Mucosa of descending colon (tissue), 3 donors: ENCODE measurements around the gene KCNK16. TPM values are rescaled to one million over a fixed set of nuclear protein-coding genes. Genes with fewer than 3 reads are reported as not detected.

Experiments used
- ATAC-seq: fragments of 200-7000 bp; cut with Tn5 transposase; one replicate; pipeline ENCODE4 v1.9.1; 2020; ENCODE audit warnings: mild to moderate bottlenecking, moderate library complexity
- DNase-seq, 3 donors: peaks; one replicate each; pipeline ENCODE4 v3.0.0-alpha.2; 2020
- H3K36me3 ChIP-seq: fragments of 200-600 bp; one replicate; pipeline ENCODE4 v1.8.0; 2021; ENCODE audit warnings: low read depth, mild to moderate bottlenecking
- H3K4me1 ChIP-seq: fragments of 200-600 bp; one replicate; pipeline ENCODE4 v1.8.0; 2021; ENCODE audit warnings: low read depth, mild to moderate bottlenecking
- H3K4me3 ChIP-seq: fragments of 200-600 bp; one replicate; pipeline ENCODE4 v1.8.0; 2021; ENCODE audit warnings: mild to moderate bottlenecking
- H3K9me3 ChIP-seq: fragments of 200-600 bp; one replicate; pipeline ENCODE4 v1.8.0; 2021; ENCODE audit warnings: mild to moderate bottlenecking
- intact Hi-C, 2 donors: fragments of 100-400 bp; cut with DNase I in 1 of 2; cut with micrococcal nuclease in 1 of 2; formaldehyde crosslinking; loops; one replicate each; pipeline versions ENCODE4 v1.11.0 to v1.11.1; 2022; cut with DNase I, micrococcal nuclease
- total RNA-seq, 3 donors: library from RNA; stranded (reverse); fragmentation: NEBNext Ultra II Directional in 2 of 3; extraction: Animal tissue kit (Norgen Biotek cat#: 25700) in 2 of 3; gene quantifications; one replicate each; pipeline versions ENCODE4 v1.2.1 to v1.2.4, GENCODE V29; 2021 to 2023
- TF ChIP-seq, protein P1 (sequence below): fragments of 200-600 bp; IDR thresholded peaks from one replicate; pipeline ENCODE4 v1.8.0; 2022; ENCODE audit warnings: antibody characterized with exemption, mild to moderate bottlenecking
- donor health status: DM: no; HTN: no; CAD: no; lungs with moderate emphysema.
- donor health status: DM: no; HTN: no; CAD: no.
- donor health status: DM: no; HTN: yes; CAD: no.

The KCNK16 gene
- total RNA-seq, 3 donors from 2014 or later = not detected

DNA sequence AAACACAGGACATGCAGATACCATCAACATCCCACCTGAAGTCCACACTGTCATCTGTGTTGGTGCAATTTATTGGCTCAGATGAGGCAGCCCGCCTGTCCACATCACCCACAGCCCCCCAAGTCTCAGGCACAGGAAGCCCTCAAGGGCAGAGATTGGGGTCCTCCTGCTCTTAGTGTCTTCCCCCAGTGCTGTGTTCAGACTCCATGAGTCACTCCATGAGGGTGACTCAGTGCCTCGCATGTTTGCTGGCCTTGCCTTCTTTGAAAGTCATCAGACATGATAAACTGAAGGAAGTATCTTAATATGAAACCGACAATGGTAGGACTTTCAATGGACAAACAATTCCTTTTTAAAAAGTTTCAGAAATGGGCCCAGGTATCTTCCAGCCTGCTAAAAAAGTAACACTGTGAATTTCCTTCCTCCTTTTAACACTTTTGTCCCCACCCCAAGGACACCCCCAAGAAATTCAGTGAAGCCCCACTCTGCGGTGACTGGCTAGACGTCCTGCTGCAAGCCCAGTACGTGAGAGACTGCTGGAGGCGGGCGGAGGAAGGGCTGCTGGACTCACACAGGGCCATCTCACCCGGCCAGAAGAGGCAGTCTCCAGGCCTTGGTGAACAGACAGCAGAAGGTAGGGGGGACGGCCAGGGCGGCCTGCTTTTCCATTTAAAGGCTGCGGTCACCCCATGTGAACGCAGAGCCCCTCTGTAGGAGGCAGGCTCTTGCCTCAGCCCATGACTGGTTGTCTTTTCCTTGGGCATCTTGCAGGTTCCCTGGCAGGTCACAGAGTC lies 43.0 kb upstream of the KCNK16 start:
- no peak overlapping the region for H3K4me3 ChIP-seq

DNA sequence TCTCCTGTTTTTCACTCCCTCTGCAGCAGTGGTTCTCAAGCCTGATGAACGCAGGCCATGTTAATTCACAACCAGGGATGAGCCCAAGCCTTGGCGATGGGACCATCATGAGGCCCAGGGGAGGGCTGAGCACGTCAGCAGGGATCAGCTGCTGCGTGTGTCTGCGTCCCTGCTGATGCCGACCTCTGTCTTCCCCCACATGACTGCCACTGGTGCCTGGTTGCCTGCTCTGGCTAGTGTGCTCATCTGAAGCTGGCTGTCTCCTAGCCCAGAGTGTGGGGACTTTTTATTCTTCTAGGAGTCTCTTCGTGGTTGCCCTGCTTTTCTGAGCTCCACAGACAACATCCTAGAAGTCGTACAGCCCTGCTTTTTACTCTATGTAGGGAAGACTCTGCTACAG lies 40.8 kb upstream of the KCNK16 start:
- intact Hi-C loops = no loop called here
- no peak for ATAC-seq

More for the DNA sequence above, 43.0 kb upstream of the KCNK16 start:
- no peaks in the 10 kb centered on the region for H3K4me1 ChIP-seq
- ATAC-seq (no peak), DNase-seq (no peak)
- no peaks in the 10 kb centered on the region for H3K9me3 ChIP-seq
- intact Hi-C loops = no loop called here
- TF ChIP-seq, protein P1, sequence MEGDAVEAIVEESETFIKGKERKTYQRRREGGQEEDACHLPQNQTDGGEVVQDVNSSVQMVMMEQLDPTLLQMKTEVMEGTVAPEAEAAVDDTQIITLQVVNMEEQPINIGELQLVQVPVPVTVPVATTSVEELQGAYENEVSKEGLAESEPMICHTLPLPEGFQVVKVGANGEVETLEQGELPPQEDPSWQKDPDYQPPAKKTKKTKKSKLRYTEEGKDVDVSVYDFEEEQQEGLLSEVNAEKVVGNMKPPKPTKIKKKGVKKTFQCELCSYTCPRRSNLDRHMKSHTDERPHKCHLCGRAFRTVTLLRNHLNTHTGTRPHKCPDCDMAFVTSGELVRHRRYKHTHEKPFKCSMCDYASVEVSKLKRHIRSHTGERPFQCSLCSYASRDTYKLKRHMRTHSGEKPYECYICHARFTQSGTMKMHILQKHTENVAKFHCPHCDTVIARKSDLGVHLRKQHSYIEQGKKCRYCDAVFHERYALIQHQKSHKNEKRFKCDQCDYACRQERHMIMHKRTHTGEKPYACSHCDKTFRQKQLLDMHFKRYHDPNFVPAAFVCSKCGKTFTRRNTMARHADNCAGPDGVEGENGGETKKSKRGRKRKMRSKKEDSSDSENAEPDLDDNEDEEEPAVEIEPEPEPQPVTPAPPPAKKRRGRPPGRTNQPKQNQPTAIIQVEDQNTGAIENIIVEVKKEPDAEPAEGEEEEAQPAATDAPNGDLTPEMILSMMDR = no peak
- H3K36me3 ChIP-seq = no peaks in the 10 kb centered on the region

DNA sequence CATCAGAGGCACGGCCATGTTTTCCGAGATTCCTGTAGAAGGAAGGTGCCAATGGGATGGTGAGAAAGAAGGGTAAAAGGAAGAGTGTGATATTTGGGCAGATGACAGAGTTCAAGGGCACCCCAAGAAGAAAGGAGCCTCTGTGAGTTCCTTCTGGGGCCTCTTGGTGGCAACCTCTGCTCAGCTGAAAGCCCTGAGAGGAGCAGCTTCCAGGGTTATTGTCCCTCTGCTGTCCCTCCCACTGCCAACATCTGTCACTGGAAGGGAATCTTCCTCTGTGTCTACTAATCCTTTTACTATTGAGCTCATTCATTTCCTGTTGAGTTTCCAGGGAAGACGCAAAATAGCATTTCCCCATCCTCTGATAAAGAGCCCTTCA lies 40.0 kb upstream of the KCNK16 start:
- Histone ChIP-seq H3K36me3 (no peaks in the 10 kb centered on the region), H3K9me3 (no peaks in the 10 kb centered on the region), H3K4me3 (no peak overlapping the region), H3K4me1 (no peaks in the 10 kb centered on the region)
- TF ChIP-seq, protein P1 = no peak
- DNase-seq (no peak), ATAC-seq (peak; percentile 25)
- intact Hi-C loops = no loop called here

More for the DNA sequence above, 40.8 kb upstream of the KCNK16 start:
- Histone ChIP-seq H3K4me1 (no peaks in the 10 kb centered on the region), H3K4me3 (no peak overlapping the region), H3K36me3 (no peaks in the 10 kb centered on the region), H3K9me3 (no peaks in the 10 kb centered on the region)
- DNase-seq = no peak
- TF ChIP-seq, protein P1 = no peak

DNA sequence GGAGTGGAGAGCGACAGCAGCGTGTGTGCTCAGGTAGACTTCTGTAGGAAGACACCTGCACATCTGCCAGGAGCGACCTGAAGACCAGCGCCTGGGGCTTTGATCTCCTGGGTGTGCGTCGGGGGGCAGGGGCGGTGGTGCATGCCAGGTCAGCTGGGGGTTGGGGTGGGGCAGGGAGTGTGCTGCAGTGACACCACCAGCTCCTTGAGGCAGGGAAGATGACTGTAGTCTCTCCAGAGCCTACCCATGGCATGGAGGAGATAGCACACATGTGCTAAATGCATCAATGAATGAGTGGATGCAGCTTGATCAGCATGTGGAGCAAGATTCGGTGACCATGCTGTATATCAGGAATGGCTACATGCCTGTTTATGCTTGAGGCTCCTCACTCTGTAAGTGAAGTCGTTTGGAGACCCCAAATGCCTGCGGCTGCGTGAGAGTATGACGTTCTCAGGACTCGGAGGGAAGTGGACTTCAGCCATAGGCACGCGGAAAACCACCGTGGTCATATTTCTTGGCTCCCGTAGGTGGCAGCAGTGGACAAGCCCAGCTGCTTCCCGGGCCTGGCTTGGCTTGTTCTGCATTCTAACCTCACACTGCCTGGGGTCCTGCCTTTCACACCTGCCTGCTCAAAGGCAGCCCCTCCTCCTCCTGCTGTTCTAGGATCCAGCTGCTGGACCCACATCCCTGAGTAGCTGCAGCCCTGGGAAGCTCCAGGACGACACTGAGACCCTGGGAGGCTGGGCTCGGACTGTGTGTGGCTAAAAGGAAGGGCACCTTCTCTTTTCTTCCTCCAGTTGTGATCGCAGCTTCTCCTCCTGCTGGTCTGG lies 39.4 kb upstream of the KCNK16 start:
- peak in 2 of 3 donors; percentile 61 to 63 for DNase-seq
- Histone ChIP-seq H3K36me3 (no peaks in the 10 kb centered on the region), H3K9me3 (no peaks in the 10 kb centered on the region), H3K4me3 (no peak overlapping the region), H3K4me1 (no peaks in the 10 kb centered on the region)
- intact Hi-C loops = no loop called here
- ATAC-seq = peak; percentile 84
- TF ChIP-seq, protein P1 = peak; percentile 75

DNA sequence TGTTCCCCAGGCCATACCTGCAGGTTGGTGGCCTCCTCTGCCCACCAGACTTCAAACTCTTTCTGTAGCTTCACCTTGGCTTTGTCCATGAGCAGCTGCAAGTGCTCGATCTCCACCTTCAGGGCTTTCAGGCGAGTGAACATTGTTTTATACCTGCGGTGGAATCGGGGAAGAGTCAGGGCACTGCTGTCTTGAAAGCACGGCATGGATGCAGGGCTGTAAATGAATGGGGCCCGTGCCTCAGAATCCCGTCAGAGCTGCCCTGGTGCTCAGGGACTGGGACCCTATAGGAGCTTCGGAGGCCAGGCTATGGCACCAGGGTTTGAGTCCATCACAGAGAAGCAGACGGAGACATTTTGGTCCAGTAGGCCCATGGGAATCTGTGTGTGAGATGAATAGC lies 37.9 kb upstream of the KCNK16 start:
- Histone ChIP-seq H3K9me3 (no peaks in the 10 kb centered on the region), H3K36me3 (no peaks in the 10 kb centered on the region), H3K4me3 (no peak overlapping the region), H3K4me1 (no peaks in the 10 kb centered on the region)
- TF ChIP-seq, protein P1 = no peak
- ATAC-seq (no peak), DNase-seq (no peak)
- intact Hi-C loops = no loop called here
